GM23338 (cell line): ENCODE data around the gene TPPP3. TPM values are rescaled to one million over a fixed set of nuclear protein-coding genes. Genes with fewer than 3 reads are reported as not detected.

Experiments used
- ATAC-seq: fragments of 200-7000 bp; cut with Tn5 transposase; 3 replicates; pipeline ENCODE4 v1.9.1; 2020
- DNase-seq: peaks from one replicate; pipeline ENCODE4 v3.0.0-alpha.2; 2015; ENCODE audit warnings: low spot score
- H2AFZ ChIP-seq: fragments of 200-600 bp; sonication (generic); 2 replicates; pipeline ENCODE4 v1.8.0; 2016; ENCODE audit warnings: antibody characterized with exemption, mild to moderate bottlenecking, moderate library complexity
- H3F3A ChIP-seq: fragments of 200-600 bp; sonication (generic); replicated peaks from 2 replicates; pipeline ENCODE4 v1.8.0; 2017; ENCODE audit warnings: antibody characterized with exemption, mixed run types, low read depth
- H3K27ac ChIP-seq: fragments of 200-600 bp; sonication (generic); 2 replicates; pipeline ENCODE4 v1.6.1; 2016; ENCODE audit warnings: low read depth
- H3K27me3 ChIP-seq: fragments of 200-600 bp; sonication (generic); 2 replicates; pipeline ENCODE4 v1.8.0; 2016; ENCODE audit warnings: mild to moderate bottlenecking, mixed run types, moderate library complexity; ENCODE audit not compliant: insufficient read depth
- H3K36me3 ChIP-seq: fragments of 200-600 bp; sonication (generic); 2 replicates; pipeline ENCODE4 v1.8.0; 2016; ENCODE audit warnings: mild to moderate bottlenecking; ENCODE audit not compliant: insufficient read depth
- H3K4me1 ChIP-seq: fragments of 200-600 bp; sonication (generic); 2 replicates; pipeline ENCODE4 v1.8.0; 2016; ENCODE audit warnings: mild to moderate bottlenecking, moderate library complexity; ENCODE audit not compliant: insufficient read depth
- H3K4me2 ChIP-seq: fragments of 200-600 bp; sonication (generic); 2 replicates; pipeline ENCODE4 v1.7.1; 2017; ENCODE audit warnings: mixed run types
- H3K4me3 ChIP-seq: fragments of 200-600 bp; sonication (generic); 2 replicates; pipeline ENCODE4 v1.6.1; 2016; ENCODE audit warnings: mixed run types
- H3K79me2 ChIP-seq: fragments of 200-600 bp; sonication (generic); replicated peaks from 2 replicates; pipeline ENCODE4 v1.8.0; 2017; ENCODE audit warnings: mild to moderate bottlenecking; ENCODE audit not compliant: insufficient read depth
- H3K9me2 ChIP-seq: fragments of 200-600 bp; sonication (generic); 2 replicates; pipeline ENCODE4 v1.8.0; 2017; ENCODE audit not compliant: insufficient read depth
- H4K20me1 ChIP-seq: fragments of 200-600 bp; sonication (generic); replicated peaks from 2 replicates; pipeline ENCODE4 v1.8.0; 2017; ENCODE audit warnings: mild to moderate bottlenecking; ENCODE audit not compliant: insufficient read depth
- H3K27ac Mint-ChIP-seq: 2 replicates; pipeline ENCODE4 v1.8.0; 2020; ENCODE audit warnings: inconsistent platforms, mild to moderate bottlenecking, moderate library complexity, mixed read lengths
- H3K27me3 Mint-ChIP-seq: 3 replicates; pipeline ENCODE4 v1.8.0; 2022; ENCODE audit warnings: low read depth, mild to moderate bottlenecking, moderate library complexity, mixed read lengths, inconsistent platforms; ENCODE audit not compliant: insufficient read depth, poor library complexity
- H3K36me3 Mint-ChIP-seq: 3 replicates; pipeline ENCODE4 v1.8.0; 2021; ENCODE audit warnings: low read depth, mild to moderate bottlenecking, inconsistent platforms, moderate library complexity, mixed read lengths
- H3K4me1 Mint-ChIP-seq: 3 replicates; pipeline ENCODE4 v1.8.0; 2020; ENCODE audit warnings: mild to moderate bottlenecking, inconsistent platforms, mixed read lengths
- H3K4me3 Mint-ChIP-seq: 3 replicates; pipeline ENCODE4 v1.8.0; 2021; ENCODE audit warnings: moderate library complexity, mild to moderate bottlenecking, inconsistent platforms, mixed read lengths
- H3K9me3 Mint-ChIP-seq: 3 replicates; pipeline ENCODE4 v1.8.0; 2020; ENCODE audit warnings: moderate library complexity, mild to moderate bottlenecking, inconsistent platforms, mixed read lengths
- CREB1 ChIP-seq: fragments of 250-450 bp; sonication (Bioruptor Pico); IDR thresholded peaks from 2 replicates; pipeline ENCODE4 v1.5.0; 2020; ENCODE audit warnings: low read depth, mild to moderate bottlenecking, moderate library complexity
- CTCF ChIP-seq, 2 experiments: fragments of 200-600 bp in 1 of 2; sonication (generic) in 1 of 2; conservative IDR thresholded peaks; 2 replicates each; pipeline versions ENCODE4 v1.5.1 to v1.6.1; 2016 to 2017; ENCODE audit warnings: antibody characterized with exemption in 2 of 2, low read depth in 2 of 2, mild to moderate bottlenecking in 2 of 2, moderate library complexity in 1 of 2
- ETS1 ChIP-seq: IDR thresholded peaks from 2 replicates; pipeline ENCODE4 v1.6.1; 2016; ENCODE audit warnings: antibody characterized with exemption
- EZH2 ChIP-seq: fragments of 200-600 bp; sonication (generic); IDR thresholded peaks from one replicate; pipeline ENCODE4 v1.8.0; 2017; ENCODE audit warnings: antibody characterized with exemption, mild to moderate bottlenecking, low read depth; ENCODE audit not compliant: unreplicated experiment
- EZH2phosphoT487 ChIP-seq: fragments of 200-600 bp; sonication (generic); IDR thresholded peaks from one replicate; pipeline ENCODE4 v1.8.1; 2018; ENCODE audit warnings: antibody characterized with exemption; ENCODE audit not compliant: unreplicated experiment
- JUNB ChIP-seq: IDR thresholded peaks from one replicate; pipeline ENCODE4 v1.6.1; 2016; ENCODE audit warnings: antibody characterized with exemption; ENCODE audit not compliant: unreplicated experiment
- NANOG ChIP-seq: IDR thresholded peaks from 2 replicates; pipeline ENCODE4 v1.6.1; 2016; ENCODE audit warnings: antibody characterized with exemption, borderline replicate concordance
- POLR2AphosphoS5 ChIP-seq: IDR thresholded peaks from 2 replicates; pipeline ENCODE4 v1.6.1; 2016; ENCODE audit warnings: antibody characterized with exemption, low read depth
- REST ChIP-seq: IDR thresholded peaks from one replicate; pipeline ENCODE4 v1.6.1; 2018; ENCODE audit warnings: antibody characterized with exemption; ENCODE audit not compliant: unreplicated experiment
- STAT1 ChIP-seq: IDR thresholded peaks from one replicate; pipeline ENCODE4 v1.6.1; 2016; ENCODE audit warnings: antibody characterized with exemption; ENCODE audit not compliant: unreplicated experiment
- ZNF114 ChIP-seq: fragments of 250-450 bp; sonication (Bioruptor Pico); IDR thresholded peaks from 2 replicates; pipeline ENCODE4 v1.5.0; 2020; ENCODE audit warnings: mild to moderate bottlenecking, moderate library complexity
- ZNF331 ChIP-seq: fragments of 250-450 bp; sonication (Bioruptor Pico); IDR thresholded peaks from 2 replicates; pipeline ENCODE4 v1.5.0; 2020; ENCODE audit warnings: low read depth, mild to moderate bottlenecking, moderate library complexity
- ZNF462 ChIP-seq: fragments of 250-450 bp; sonication (Bioruptor Pico); IDR thresholded peaks from 2 replicates; pipeline ENCODE4 v1.5.0; 2020; ENCODE audit warnings: mild to moderate bottlenecking, moderate library complexity
- polyA plus RNA-seq: library from polyadenylated mRNA; unstranded; fragments of >200 nt; fragmentation: Nextera tagmentation; extraction: Ambion mirVana; gene quantifications from 2 replicates; pipeline ENCODE4 v1.2.1, GENCODE V29; 2016
- total RNA-seq: library from RNA; depleted of rRNA; stranded (reverse); fragments of >200 nt; shearing (Covaris generic); gene quantifications from 2 replicates; pipeline ENCODE4 v1.2.3, GENCODE V29; 2014

The TPPP3 gene
- total and polyA plus RNA-seq, 2 experiments from 2014 or later, result 0.26 to 0.28 TPM

GRCh38 chr16:67412294-67412693 lies 19.0 kb upstream of the TPPP3 start:
- Histone ChIP-seq H3K4me3 (no peak overlapping the region), H3F3A (peaks cover 6% of the 10 kb centered on the region; the same call in 1 of the 2 replicates), H3K4me2 (no peak overlapping the region), H3K36me3 (no peaks in the 10 kb centered on the region), H3K9me2 (no peaks in the 10 kb centered on the region), H3K27me3 (no peaks in the 10 kb centered on the region), H3K79me2 (no peaks in the 10 kb centered on the region), H3K4me1 (peaks cover 21% of the 10 kb centered on the region), H3K27ac (no peak overlapping the region), H2AFZ (no peak overlapping the region), H4K20me1 (no peaks in the 10 kb centered on the region; the same call in 1 of the 2 replicates)
- no peak for TF ChIP-seq REST
- no peak for TF ChIP-seq STAT1
- TF ChIP-seq ZNF114 (CRISPR knock-in tag), result no peak
- TF ChIP-seq CTCF (conservative IDR thresholded peaks at IDR 0.05; ENCODE audit: low read depth in 2 of 2), result no peak
- no peak for TF ChIP-seq ETS1
- TF ChIP-seq POLR2AphosphoS5, result no peak
- TF ChIP-seq ZNF462 (CRISPR knock-in tag), result no peak
- TF ChIP-seq EZH2, result no peak
- TF ChIP-seq ZNF331, result no peak
- no peak for TF ChIP-seq NANOG
- TF ChIP-seq CREB1 (CRISPR knock-in tag), result no peak
- no peak for TF ChIP-seq EZH2phosphoT487
- TF ChIP-seq JUNB, result no peak
- Mint-ChIP-seq H3K27me3 (peaks cover 19% of the 10 kb centered on the region), H3K4me1 (peaks cover 30% of the 10 kb centered on the region), H3K4me3 (no peak overlapping the region), H3K27ac (no peak overlapping the region), H3K36me3 (no peaks in the 10 kb centered on the region; the same call in 2 of the 3 replicates), H3K9me3 (no peaks in the 10 kb centered on the region)
- no peak for ATAC-seq
- no peak for DNase-seq
